ENCODE results near the gene TEAD1.

Gene TEAD1

GRCh38 chr11:12793065-12793464, 118.8 kb downstream of the TEAD1 start:
- no peak for DNase-seq

DNA sequence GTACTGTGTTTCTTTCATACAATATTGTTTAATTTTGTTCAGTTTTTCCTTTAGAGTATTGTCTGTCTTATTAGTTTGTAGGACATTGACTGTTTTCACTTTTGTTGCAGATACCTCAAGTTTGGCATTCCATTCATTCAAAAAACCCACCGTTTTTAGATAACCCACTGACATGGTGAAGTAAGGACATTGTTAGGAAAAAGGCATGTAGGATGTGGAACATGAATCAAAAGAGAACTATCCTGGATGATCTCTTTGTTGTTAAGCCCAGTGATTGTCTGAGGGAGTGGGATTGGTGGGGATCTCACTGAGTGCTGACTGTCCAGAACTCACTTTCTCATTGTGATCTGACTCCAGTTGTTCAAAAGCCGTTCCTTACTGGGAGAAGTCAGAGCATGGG, 119.3 kb downstream of the TEAD1 start:
- no peak for DNase-seq

DNA sequence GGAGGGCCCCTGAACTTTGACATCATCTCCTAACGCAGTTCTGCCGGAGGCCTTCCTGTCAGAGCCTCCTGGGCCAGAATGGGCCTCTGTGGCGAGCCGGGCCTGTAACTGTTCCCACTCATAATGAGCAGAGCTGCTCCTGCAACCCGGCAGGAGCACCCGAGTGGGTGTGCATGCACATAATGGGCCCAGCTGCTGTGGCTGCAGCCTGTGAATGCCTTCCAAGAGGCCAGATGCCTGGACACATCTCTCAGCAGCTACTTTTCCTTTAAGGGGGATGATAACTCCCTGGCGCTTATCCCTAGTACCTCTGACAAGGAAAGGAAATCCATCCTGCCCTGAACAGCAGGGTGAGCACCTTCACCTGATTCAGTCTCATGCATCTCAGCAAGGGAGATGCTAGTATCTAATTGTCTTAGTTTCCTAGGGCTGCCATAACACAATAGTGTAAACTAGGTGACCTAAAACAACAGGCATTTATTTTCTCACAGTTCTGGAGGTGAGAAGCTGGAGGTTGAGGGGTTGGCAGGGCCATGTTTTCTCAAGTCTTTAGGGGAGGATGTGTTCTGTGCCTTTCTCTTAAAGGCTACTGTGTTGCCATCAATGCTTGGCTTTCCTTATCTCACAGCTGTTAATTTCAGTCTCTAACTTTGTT, 120.5 kb downstream of the TEAD1 start:
- no peak for DNase-seq

- DNase-seq, result no peak
These were observed 123.8 kb downstream of the TEAD1 start for GRCh38 chr11:12797996-12798395.

GRCh38 chr11:12798609-12799011, 124.4 kb downstream of the TEAD1 start:
- DNase-seq, result no peak

- DNase-seq, result no peak
These were observed 125.2 kb downstream of the TEAD1 start for GRCh38 chr11:12799334-12799835.

- DNase-seq, result no peak
These were observed 125.9 kb downstream of the TEAD1 start for GRCh38 chr11:12800032-12800671.

GRCh38 chr11:12800871-12801270, 126.7 kb downstream of the TEAD1 start:
- no peak for DNase-seq

DNA sequence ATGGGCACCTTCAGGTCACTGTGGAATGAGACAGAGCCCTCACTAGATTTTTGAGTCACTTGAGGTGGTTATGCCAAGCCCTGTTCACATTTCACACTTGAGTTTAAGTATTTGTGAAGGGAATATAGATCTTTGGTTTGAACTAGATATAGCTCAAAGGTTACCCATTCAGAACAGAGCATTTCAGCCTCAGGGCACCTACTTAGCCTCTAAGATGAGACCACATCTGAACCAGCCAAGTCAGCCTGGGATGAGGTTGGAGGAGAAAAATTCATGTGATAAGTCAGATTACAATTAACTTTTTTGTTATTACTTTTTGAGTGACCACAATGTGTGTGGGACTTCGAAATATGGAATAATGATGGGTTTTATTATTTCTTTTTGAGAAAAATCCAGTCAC, 127.8 kb downstream of the TEAD1 start:
- no peak for DNase-seq

GRCh38 chr11:12802418-12803085, 128.3 kb downstream of the TEAD1 start:
- DNase-seq, result peak; percentile 98

- DNase-seq, result no peak
These were observed 129.0 kb downstream of the TEAD1 start for GRCh38 chr11:12803086-12803826.

DNA sequence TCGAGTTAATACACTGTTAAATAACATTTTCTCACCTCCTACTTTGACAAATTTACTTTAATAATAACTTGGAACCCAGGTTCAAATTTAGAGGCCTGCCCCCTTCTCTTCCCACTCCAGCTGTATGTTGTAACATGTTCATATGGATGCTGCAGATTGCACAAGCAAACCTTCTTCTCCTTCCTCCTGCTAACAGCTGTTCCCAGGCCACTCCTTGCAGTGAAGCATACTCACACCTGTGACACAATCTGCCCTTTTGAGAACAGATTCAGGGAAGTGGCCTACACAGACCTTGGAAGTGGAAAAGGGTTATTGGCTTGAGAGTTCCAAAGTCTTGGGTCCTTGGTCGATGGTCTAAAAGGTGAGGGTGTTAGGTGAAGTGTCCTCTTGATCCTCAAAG, 131.9 kb downstream of the TEAD1 start:
- no peak for DNase-seq

DNA sequence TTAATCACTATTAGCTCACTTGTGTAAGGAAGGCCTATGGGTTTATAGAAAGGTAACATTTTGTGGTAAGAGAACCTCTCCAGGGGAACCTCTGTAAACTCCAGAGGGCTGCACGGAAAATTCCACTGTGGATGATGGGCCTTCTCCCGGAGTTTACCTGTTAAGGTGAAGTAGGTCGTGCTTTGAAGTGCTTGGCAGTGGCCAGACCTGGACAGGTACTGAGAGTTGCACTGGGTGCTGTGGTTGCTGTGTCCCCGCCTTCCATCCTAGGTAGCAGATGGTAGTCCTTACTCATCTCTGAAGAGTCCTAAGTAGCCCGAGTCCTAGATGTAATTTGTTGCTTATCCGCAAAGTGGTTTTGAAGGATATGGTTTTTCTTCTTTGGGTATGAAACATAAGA, 133.4 kb downstream of the TEAD1 start:
- no peak for DNase-seq

GRCh38 chr11:12808519-12808918, 134.3 kb downstream of the TEAD1 start:
- no peak for DNase-seq

GRCh38 chr11:12809364-12809763, 135.1 kb downstream of the TEAD1 start:
- no peak for DNase-seq

GRCh38 chr11:12809864-12810567, 135.8 kb downstream of the TEAD1 start:
- no peak for DNase-seq

DNA sequence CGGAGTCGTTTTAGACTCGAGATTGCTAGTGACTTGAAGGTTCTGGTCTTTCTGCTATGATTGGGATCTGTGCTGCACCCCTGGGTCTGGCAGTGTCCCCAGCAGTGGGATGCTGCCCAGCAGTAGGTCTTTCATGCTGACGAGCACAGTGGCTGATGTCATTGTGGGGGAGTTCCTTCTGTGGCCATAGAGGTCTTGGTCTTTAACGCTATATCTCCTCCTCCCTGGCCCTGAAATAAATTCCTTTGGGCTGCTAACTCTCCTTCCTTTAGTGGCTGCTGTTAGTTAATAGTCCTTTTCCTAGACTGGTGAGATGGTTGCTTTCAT, 136.3 kb downstream of the TEAD1 start:
- DNase-seq, result no peak

DNA sequence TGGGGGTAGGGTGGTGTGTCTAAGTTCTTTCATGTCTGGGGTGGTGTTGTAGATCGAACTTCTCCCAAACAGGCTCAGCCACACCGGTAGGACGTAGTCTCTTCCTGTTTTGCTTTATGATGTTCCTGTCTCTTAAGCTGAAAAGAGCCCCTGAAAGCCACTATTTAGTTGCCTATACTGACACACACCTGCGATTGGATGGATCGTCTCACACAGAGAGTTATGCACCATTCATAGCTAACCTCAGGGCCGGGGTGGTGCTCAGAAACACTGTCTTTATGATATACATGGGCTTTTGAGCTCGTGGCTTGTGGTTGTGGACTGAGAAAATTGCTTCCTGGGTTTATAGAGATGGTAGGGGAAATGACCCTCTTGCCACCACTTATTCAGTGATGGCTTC, 137.6 kb downstream of the TEAD1 start:
- no peak for DNase-seq

DNA sequence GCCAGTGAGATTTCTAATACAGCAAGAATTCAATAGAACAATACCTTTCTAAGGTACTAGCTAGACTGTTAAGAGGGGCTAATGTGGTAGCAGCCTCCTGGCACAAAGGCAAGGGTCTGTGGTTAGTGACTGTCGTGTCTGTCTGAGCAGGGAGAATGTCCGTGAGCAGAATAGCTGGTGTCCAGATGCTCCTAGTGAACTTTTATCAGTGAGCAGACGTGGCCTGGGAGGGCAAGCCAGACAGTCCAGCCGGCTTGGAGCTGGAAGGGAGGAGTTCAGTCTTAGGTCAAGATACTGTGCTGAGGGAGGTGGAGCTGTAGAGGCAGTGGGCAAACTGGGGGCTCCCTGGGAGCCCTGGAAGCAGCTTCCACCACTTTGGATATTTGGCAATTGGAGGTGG, 138.6 kb downstream of the TEAD1 start:
- DNase-seq, result no peak

- DNase-seq, result no peak
These were observed 139.4 kb downstream of the TEAD1 start for GRCh38 chr11:12813371-12814225.

GRCh38 chr11:12815129-12815480, 140.9 kb downstream of the TEAD1 start:
- DNase-seq, result no peak

DNA sequence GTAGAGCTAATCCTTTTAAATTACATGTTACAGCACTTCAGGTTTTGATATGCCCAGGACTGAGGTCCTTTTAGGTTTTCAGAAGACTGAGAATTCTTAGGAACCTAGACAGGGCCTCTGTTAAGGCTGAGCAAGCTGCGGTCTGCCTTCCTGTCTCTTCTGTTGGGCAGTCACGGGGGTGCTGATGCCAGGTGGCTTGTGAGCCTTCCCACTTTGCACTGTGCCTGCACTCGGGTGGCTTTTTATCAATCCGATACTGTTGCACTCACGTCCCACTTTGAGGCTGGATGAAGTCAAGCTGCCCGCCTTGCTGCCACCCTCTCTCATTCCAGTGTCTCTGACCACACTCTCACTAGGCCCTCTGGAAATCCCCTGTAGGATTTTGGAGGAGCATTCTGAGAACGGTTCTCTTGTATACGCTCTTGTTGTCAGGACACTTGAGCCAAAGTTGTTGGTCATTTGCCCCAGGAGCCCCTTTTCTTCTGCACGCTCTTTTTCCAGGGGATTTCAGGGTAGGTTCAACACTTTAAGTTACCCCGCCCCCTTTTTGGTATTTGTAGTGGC, 141.8 kb downstream of the TEAD1 start:
- no peak for DNase-seq

Measured in NCI-H1436 (cell line).